Hematopoietic multipotent progenitor cell treated with erythropoietin and hydrocortisone succinate and interleukin-3 and kit ligand, for 4 days (in vitro differentiated cells): Measurements from ENCODE around the gene SYTL2.
"Not testable (repeated sequence)": the region's sequence is repeated elsewhere in the genome, so short reads cannot be mapped to it uniquely, and the experiment has no call there.

Experiments
- DNase-seq: peaks from one replicate; pipeline ENCODE4 v3.0.0-alpha.2; 2015

SYTL2 gene

GRCh38 chr11:85810871-85811611, at the start of gene SYTL2:
Gene SYTL2, minus strand, starts transcription at chr11:85811141. Its CDS starts 53,416 bp downstream, at chr11:85757725.
- DNase-seq, result peak; percentile 86

- not testable (repeated sequence) for DNase-seq
Observed at GRCh38 chr11:85859541-85859940, 48.6 kb upstream of the SYTL2 start.

GRCh38 chr11:85857098-85857497, 46.2 kb upstream of the SYTL2 start:
- DNase-seq, result no peak

GRCh38 chr11:85855341-85855656, 44.4 kb upstream of the SYTL2 start, which contains the start of gene CCDC83:
Gene CCDC83, plus strand, starts transcription at chr11:85855383. Its CDS starts 9,741 bp downstream, at chr11:85865124.
- no peak for DNase-seq

- DNase-seq, result peak; percentile 98
Observed at GRCh38 chr11:85854557-85855340, 43.8 kb upstream of the SYTL2 start.

GRCh38 chr11:85854212-85854556, 43.2 kb upstream of the SYTL2 start:
- no peak for DNase-seq

GRCh38 chr11:85853541-85853940, 42.6 kb upstream of the SYTL2 start:
- DNase-seq, result not testable (repeated sequence)

- DNase-seq, result not testable (repeated sequence)
Observed at GRCh38 chr11:85852754-85853153, 41.8 kb upstream of the SYTL2 start.

- no peak for DNase-seq
Observed at GRCh38 chr11:85848556-85848955, 37.6 kb upstream of the SYTL2 start.

- no peak for DNase-seq
Observed at GRCh38 chr11:85848006-85848405, 37.1 kb upstream of the SYTL2 start.

GRCh38 chr11:85847436-85847835, 36.5 kb upstream of the SYTL2 start:
- DNase-seq, result no peak

GRCh38 chr11:85845124-85845631, 34.2 kb upstream of the SYTL2 start:
- peak; percentile 25 for DNase-seq

GRCh38 chr11:85844439-85845123, 33.6 kb upstream of the SYTL2 start:
- DNase-seq, result no peak

GRCh38 chr11:85843929-85844328, 33.0 kb upstream of the SYTL2 start:
- DNase-seq, result no peak

- DNase-seq, result not testable (repeated sequence)
Observed at GRCh38 chr11:85840932-85841331, 30.0 kb upstream of the SYTL2 start.

GRCh38 chr11:85835729-85836128, 24.8 kb upstream of the SYTL2 start:
- DNase-seq, result no peak

- no peak for DNase-seq
Observed at GRCh38 chr11:85835263-85835662, 24.3 kb upstream of the SYTL2 start.

- no peak for DNase-seq
Observed at GRCh38 chr11:85831050-85831449, 20.1 kb upstream of the SYTL2 start.

- DNase-seq, result no peak
Observed at GRCh38 chr11:85829172-85829571, 18.2 kb upstream of the SYTL2 start.

GRCh38 chr11:85828640-85828978, 17.7 kb upstream of the SYTL2 start:
- no peak for DNase-seq

GRCh38 chr11:85827748-85828639, 17.1 kb upstream of the SYTL2 start:
- peak; percentile 35 for DNase-seq

GRCh38 chr11:85826116-85826855, 15.3 kb upstream of the SYTL2 start:
- DNase-seq, result peak; percentile 48
